ENCODE data around the gene MIXL1.

The MIXL1 gene

GRCh38 chr1:226226601-226227000 is 3.1 kb downstream of the MIXL1 start:
- DNase-seq (ENCODE audit: extremely low read depth, low read depth): no peak
- H3K4me3 ChIP-seq (replicated peaks; ENCODE audit: low read depth, low read length): no peak overlapping the region
- TF ChIP-seq CTCF (IDR thresholded peaks at IDR 0.05; ENCODE audit: low read depth, low read length, missing control alignments): no peak

- no peak for TF ChIP-seq CTCF (IDR thresholded peaks at IDR 0.05; ENCODE audit: low read depth, low read length, missing control alignments)
- DNase-seq (ENCODE audit: extremely low read depth, low read depth): no peak
- H3K4me3 ChIP-seq (replicated peaks; ENCODE audit: low read depth, low read length): no peak overlapping the region
Measured at GRCh38 chr1:226233293-226233692, 9.8 kb downstream of the MIXL1 start.

- DNase-seq (ENCODE audit: extremely low read depth, low read depth): no peak
- no peak for TF ChIP-seq CTCF (IDR thresholded peaks at IDR 0.05; ENCODE audit: low read depth, low read length, missing control alignments)
- H3K4me3 ChIP-seq (replicated peaks; ENCODE audit: low read depth, low read length): no peak overlapping the region
Measured at GRCh38 chr1:226233806-226234205, 10.3 kb downstream of the MIXL1 start.

GRCh38 chr1:226236826-226237225 is 13.4 kb downstream of the MIXL1 start:
- no peak for TF ChIP-seq CTCF (IDR thresholded peaks at IDR 0.05; ENCODE audit: low read depth, low read length, missing control alignments)
- no peak overlapping the region for H3K4me3 ChIP-seq (replicated peaks; ENCODE audit: low read depth, low read length)
- DNase-seq (ENCODE audit: extremely low read depth, low read depth): no peak

- no peak for TF ChIP-seq CTCF (IDR thresholded peaks at IDR 0.05; ENCODE audit: low read depth, low read length, missing control alignments)
- H3K4me3 ChIP-seq (replicated peaks; ENCODE audit: low read depth, low read length): no peak overlapping the region
- no peak for DNase-seq (ENCODE audit: extremely low read depth, low read depth)
Measured at GRCh38 chr1:226239421-226239820, 16.0 kb downstream of the MIXL1 start.

- no peak overlapping the region for H3K4me3 ChIP-seq (replicated peaks; ENCODE audit: low read depth, low read length)
- TF ChIP-seq CTCF (IDR thresholded peaks at IDR 0.05; ENCODE audit: low read depth, low read length, missing control alignments): no peak
- no peak for DNase-seq (ENCODE audit: extremely low read depth, low read depth)
Measured at GRCh38 chr1:226248091-226248490, 24.6 kb downstream of the MIXL1 start.

GRCh38 chr1:226248796-226249195 is 25.3 kb downstream of the MIXL1 start:
- H3K4me3 ChIP-seq (replicated peaks; ENCODE audit: low read depth, low read length): no peak overlapping the region
- no peak for TF ChIP-seq CTCF (IDR thresholded peaks at IDR 0.05; ENCODE audit: low read depth, low read length, missing control alignments)
- no peak for DNase-seq (ENCODE audit: extremely low read depth, low read depth)
